Keratinocyte (primary cell): ENCODE measurements around the gene PACRGL. TPM values are rescaled to one million over a fixed set of nuclear protein-coding genes. Genes with fewer than 3 reads are reported as not detected.

ENCODE experiments used
- DNase-seq: peaks from one replicate; pipeline ENCODE4 v3.0.0-alpha.2; 2011; ENCODE audit warnings: low read depth, missing footprints, low spot score
- FAIRE-seq: peaks from 2 replicates; lab custom pipeline; 2011; peaks lifted over from hg19 to GRCh38; lab: Jason Lieb, UNC
- H2AFZ ChIP-seq: 2 replicates; pipeline ENCODE4 v1.6.0; 2012; ENCODE audit warnings: low read length, control low read depth, inconsistent platforms; ENCODE audit not compliant: control insufficient read depth
- H3K27ac ChIP-seq: 2 replicates; pipeline ENCODE4 v1.5.1; 2011; ENCODE audit warnings: low read length; ENCODE audit not compliant: control insufficient read depth, insufficient read depth
- H3K27me3 ChIP-seq: 3 replicates; pipeline ENCODE4 v1.6.0; 2011; ENCODE audit warnings: low read length; ENCODE audit not compliant: control insufficient read depth, insufficient read depth; ENCODE audit errors: extremely low read depth
- H3K36me3 ChIP-seq, 2 experiments: 2 replicates in 1 of 2; 3 replicates in 1 of 2; pipeline ENCODE4 v1.5.1; 2011; ENCODE audit warnings: low read length in 2 of 2, mild to moderate bottlenecking in 1 of 2; ENCODE audit not compliant: control insufficient read depth in 2 of 2, insufficient read depth in 2 of 2; ENCODE audit errors: extremely low read depth in 1 of 2
- H3K4me1 ChIP-seq: 3 replicates; pipeline ENCODE4 v1.5.1; 2011; ENCODE audit warnings: low read length; ENCODE audit not compliant: control insufficient read depth, insufficient read depth; ENCODE audit errors: extremely low read depth
- H3K4me2 ChIP-seq: 3 replicates; pipeline ENCODE4 v1.6.0; 2011; ENCODE audit warnings: low read depth, low read length; ENCODE audit not compliant: control insufficient read depth, insufficient read depth; ENCODE audit errors: extremely low read depth
- H3K4me3 ChIP-seq, 3 experiments: fragments of 200-600 bp in 1 of 3; sonication (generic) in 1 of 3; 2 replicates in 2 of 3; 3 replicates in 1 of 3; pipeline ENCODE4 v1.5.1; 2011 to 2016; ENCODE audit warnings: low read length in 3 of 3, mild to moderate bottlenecking in 3 of 3, control low read depth in 2 of 3, inconsistent platforms in 1 of 3, low read depth in 1 of 3, mixed read lengths in 1 of 3, mixed run types in 1 of 3, moderate library complexity in 1 of 3; ENCODE audit not compliant: control insufficient read depth in 2 of 3, insufficient read depth in 2 of 3; ENCODE audit errors: extremely low read depth in 1 of 3
- H3K79me2 ChIP-seq: 2 replicates; pipeline ENCODE4 v1.6.0; 2012; ENCODE audit warnings: low read length; ENCODE audit not compliant: control insufficient read depth, insufficient read depth
- H3K9ac ChIP-seq: 3 replicates; pipeline ENCODE4 v1.6.0; 2011; ENCODE audit warnings: low read length; ENCODE audit not compliant: control insufficient read depth, insufficient read depth; ENCODE audit errors: extremely low read depth
- H3K9me1 ChIP-seq: 3 replicates; pipeline ENCODE4 v1.6.0; 2011; ENCODE audit warnings: low read length; ENCODE audit not compliant: control insufficient read depth, insufficient read depth; ENCODE audit errors: extremely low read depth
- H3K9me3 ChIP-seq: 2 replicates; pipeline ENCODE4 v1.5.1; 2012; ENCODE audit warnings: low read depth, low read length; ENCODE audit not compliant: control insufficient read depth
- H4K20me1 ChIP-seq: 3 replicates; pipeline ENCODE4 v1.6.0; 2011; ENCODE audit warnings: low read length; ENCODE audit not compliant: control insufficient read depth, insufficient read depth; ENCODE audit errors: extremely low read depth
- CTCF ChIP-seq, 3 experiments: IDR thresholded peaks in 1 of 3; conservative IDR thresholded peaks in 1 of 3; optimal IDR thresholded peaks in 1 of 3; 2 replicates in 2 of 3; 3 replicates in 1 of 3; pipeline versions ENCODE3 to v1.5.1; 2011; ENCODE audit warnings: low read length in 3 of 3, mild to moderate bottlenecking in 3 of 3, moderate library complexity in 2 of 3, control low read depth in 1 of 3, inconsistent platforms in 1 of 3; ENCODE audit not compliant: insufficient read depth in 2 of 3; ENCODE audit errors: extremely low read depth in 1 of 3
- EZH2 ChIP-seq: IDR thresholded peaks from one replicate; pipeline ENCODE4 v1.6.1; 2012; ENCODE audit warnings: inconsistent platforms, mild to moderate bottlenecking, low read length, moderate library complexity
- dilution Hi-C: fragments of 300-500 bp; cut with MboI; formaldehyde crosslinking; loops from one replicate; pipeline ENCODE4 v1.7.0; 2020; ENCODE audit warnings: low sequenced_read_pairs; ENCODE audit not compliant: extremely low pct_ligation_motif_present
- polyA plus RNA-seq, 5 experiments: library from polyadenylated mRNA; depleted of rRNA in 3 of 5; stranded (reverse) in 3 of 5; stranded (forward) in 1 of 5; unstranded in 1 of 5; fragments of >200 nt; gene quantifications; 1 replicate in 1 of 5; 2 replicates in 3 of 5; 3 replicates in 1 of 5; pipeline versions ENCODE4 v1.2.1 to v1.2.3, GENCODE V29; 2011 to 2012; ENCODE audit warnings: missing spikeins in 2 of 5, low read depth in 1 of 5, low replicate concordance in 1 of 5

Gene PACRGL
- polyA plus RNA-seq, 1 donor (not counting 4 experiments of a cell fraction or from before 2014, with no cell fraction given) = 18.2 TPM

- Histone ChIP-seq H3K9me1 (no peaks in the 10 kb centered on the region), H3K79me2 (no peaks in the 10 kb centered on the region), H4K20me1 (no peaks in the 10 kb centered on the region), H2AFZ (peak overlapping the region; percentile 20), H3K27ac (no peak overlapping the region), H3K36me3 (no peaks in the 10 kb centered on the region), H3K4me3 (no peak overlapping the region), H3K9ac (no peak overlapping the region), H3K27me3 (no peaks in the 10 kb centered on the region), H3K4me2 (peak overlapping the region; percentile 10), H3K9me3 (no peaks in the 10 kb centered on the region), H3K4me1 (peaks cover 6% of the 10 kb centered on the region)
- DNase-seq (no peak), FAIRE-seq (no peak)
- TF ChIP-seq EZH2 (no peak), CTCF (optimal IDR thresholded peaks at IDR 0.05 in 1 of 3, IDR thresholded peaks at IDR 0.05 in 1 of 3, conservative IDR thresholded peaks at IDR 0.05 in 1 of 3; ENCODE audit: extremely low read depth in 1 of 3, insufficient read depth in 2 of 3, low read length in 3 of 3) (no peak)
- dilution Hi-C loops = no loop called here
These were observed 24.5 kb upstream of the PACRGL start for GRCh38 chr4:20675786-20676185.

GRCh38 chr4:20676501-20677197, 23.6 kb upstream of the PACRGL start:
- H3K4me1 ChIP-seq = peaks cover 6% of the 10 kb centered on the region
- H3K4me3 ChIP-seq = no peak overlapping the region
- H3K9ac ChIP-seq = no peak overlapping the region
- dilution Hi-C loops = no loop called here
- H2AFZ ChIP-seq = no peak overlapping the region
- no peaks in the 10 kb centered on the region for H4K20me1 ChIP-seq
- H3K9me1 ChIP-seq = no peaks in the 10 kb centered on the region
- H3K4me2 ChIP-seq = no peak overlapping the region
- FAIRE-seq (no peak), DNase-seq (no peak)
- no peaks in the 10 kb centered on the region for H3K27me3 ChIP-seq
- no peaks in the 10 kb centered on the region for H3K9me3 ChIP-seq
- no peaks in the 10 kb centered on the region for H3K36me3 ChIP-seq
- TF ChIP-seq EZH2 (no peak), CTCF (optimal IDR thresholded peaks at IDR 0.05 in 1 of 3, IDR thresholded peaks at IDR 0.05 in 1 of 3, conservative IDR thresholded peaks at IDR 0.05 in 1 of 3; ENCODE audit: extremely low read depth in 1 of 3, insufficient read depth in 2 of 3, low read length in 3 of 3) (no peak)
- H3K79me2 ChIP-seq = no peaks in the 10 kb centered on the region
- no peak overlapping the region for H3K27ac ChIP-seq
